HepG2 (cell line): ENCODE measurements around the gene FBF1. TPM values are rescaled to one million over a fixed set of nuclear protein-coding genes. Genes with fewer than 3 reads are reported as not detected.

Experiments used
- CC2D1A ChIP-seq: sonication (generic); formaldehyde crosslinking; IDR thresholded peaks from 2 replicates; pipeline ENCODE4 v1.8.1; 2023; ENCODE audit warnings: mild to moderate bottlenecking, missing genetic modification reagents
- CCDC6 ChIP-seq: sonication (generic); formaldehyde crosslinking; IDR thresholded peaks from 2 replicates; pipeline ENCODE4 v1.8.1; 2022; ENCODE audit warnings: mild to moderate bottlenecking, missing genetic modification reagents, moderate library complexity
- ELF3 ChIP-seq: IDR thresholded peaks from 2 replicates; pipeline ENCODE4 v1.6.1; 2016; ENCODE audit warnings: missing genetic modification reagents, missing compliant biosample characterization
- HCFC1 ChIP-seq: fragments of 150-350 bp; IDR thresholded peaks from 2 replicates; pipeline ENCODE4 v1.6.1; 2014; ENCODE audit warnings: low read depth, low read length
- ISX ChIP-seq: sonication (generic); formaldehyde crosslinking; conservative IDR thresholded peaks from 2 replicates; pipeline ENCODE4 v1.5.0; 2020; ENCODE audit warnings: missing genetic modification reagents
- MEIS1 ChIP-seq: sonication (generic); formaldehyde crosslinking; IDR thresholded peaks from 2 replicates; pipeline ENCODE4 v1.9.0; 2021; ENCODE audit warnings: mild to moderate bottlenecking, missing genetic modification reagents, moderate library complexity, borderline replicate concordance
- MTA1 ChIP-seq: sonication (generic); formaldehyde crosslinking; IDR thresholded peaks from 2 replicates; pipeline ENCODE4 v1.4.0; 2020; ENCODE audit warnings: missing genetic modification reagents, mild to moderate bottlenecking, borderline replicate concordance
- SMARCC2 ChIP-seq: fragments of 450-650 bp; IDR thresholded peaks from 2 replicates; pipeline ENCODE4 v1.6.1; 2017; ENCODE audit warnings: antibody characterized with exemption, mild to moderate bottlenecking
- SNAI1 ChIP-seq: sonication (generic); formaldehyde crosslinking; IDR thresholded peaks from 2 replicates; pipeline ENCODE4 v1.5.0; 2020; ENCODE audit warnings: mild to moderate bottlenecking, missing genetic modification reagents, borderline replicate concordance
- SNRNP70 ChIP-seq: fragments of 200-400 bp; formaldehyde crosslinking; IDR thresholded peaks from 2 replicates; pipeline ENCODE4 v1.6.1; 2017; ENCODE audit warnings: mild to moderate bottlenecking, low read depth, low read length, moderate library complexity
- SRSF4 ChIP-seq: fragments of 200-400 bp; formaldehyde crosslinking; IDR thresholded peaks from one replicate; pipeline ENCODE4 v1.6.1; 2018; ENCODE audit warnings: mild to moderate bottlenecking, low read depth, low read length, moderate library complexity; ENCODE audit not compliant: poor library complexity, severe bottlenecking
- ZNF235 ChIP-seq: sonication (generic); formaldehyde crosslinking; IDR thresholded peaks from 2 replicates; pipeline ENCODE4 v1.8.1; 2023; ENCODE audit warnings: mild to moderate bottlenecking, missing genetic modification reagents, borderline replicate concordance
- ZNF256 ChIP-seq: sonication (generic); formaldehyde crosslinking; conservative IDR thresholded peaks from 2 replicates; pipeline ENCODE4 v1.4.0; 2020; ENCODE audit warnings: missing genetic modification reagents
- ZNF788 ChIP-seq: sonication (generic); formaldehyde crosslinking; IDR thresholded peaks from 2 replicates; pipeline ENCODE4 v1.5.0; 2020; ENCODE audit warnings: mild to moderate bottlenecking, missing genetic modification reagents, borderline replicate concordance
- polyA plus RNA-seq, 8 experiments: library from polyadenylated mRNA; depleted of rRNA in 3 of 8; stranded (reverse) in 7 of 8; unstranded in 1 of 8; fragments of >200 nt; fragmentation: Illumina TruSeq in 4 of 8; extraction: Trizol in 4 of 8; gene quantifications; 2 replicates each; pipeline versions ENCODE4 v1.2.1 to v1.2.3, GENCODE V29; 2011 to 2016; ENCODE audit warnings: low read depth in 4 of 8, missing spikeins in 1 of 8, mixed read lengths in 1 of 8; ENCODE audit not compliant: insufficient read depth in 1 of 8
- total RNA-seq, 5 experiments: library from RNA; depleted of rRNA; stranded (reverse); fragments of >200 nt; fragmentation: Illumina TruSeq; extraction: Trizol; gene quantifications; 2 replicates each; pipeline ENCODE4 v1.2.3, GENCODE V29; 2016; ENCODE audit warnings: low read depth in 1 of 5
- TF ChIP-seq, protein P1 (sequence below): sonication (generic); formaldehyde crosslinking; IDR thresholded peaks from 2 replicates; pipeline ENCODE4 v1.5.0; 2020; ENCODE audit warnings: mild to moderate bottlenecking, missing genetic modification reagents
- TF ChIP-seq, protein P2 (sequence below): sonication (generic); formaldehyde crosslinking; IDR thresholded peaks from 2 replicates; pipeline ENCODE4 v1.4.0; 2020; ENCODE audit warnings: missing genetic modification reagents
- TF ChIP-seq, protein P3 (sequence below): sonication (generic); formaldehyde crosslinking; IDR thresholded peaks from 2 replicates; pipeline ENCODE4 v1.4.0; 2020; ENCODE audit warnings: missing genetic modification reagents

FBF1 gene
- total and polyA plus RNA-seq, 2 of the 13 experiments (the other 11 are each of a cell fraction or from before 2014, with no cell fraction given): 2.4 to 8.1 TPM

DNA sequence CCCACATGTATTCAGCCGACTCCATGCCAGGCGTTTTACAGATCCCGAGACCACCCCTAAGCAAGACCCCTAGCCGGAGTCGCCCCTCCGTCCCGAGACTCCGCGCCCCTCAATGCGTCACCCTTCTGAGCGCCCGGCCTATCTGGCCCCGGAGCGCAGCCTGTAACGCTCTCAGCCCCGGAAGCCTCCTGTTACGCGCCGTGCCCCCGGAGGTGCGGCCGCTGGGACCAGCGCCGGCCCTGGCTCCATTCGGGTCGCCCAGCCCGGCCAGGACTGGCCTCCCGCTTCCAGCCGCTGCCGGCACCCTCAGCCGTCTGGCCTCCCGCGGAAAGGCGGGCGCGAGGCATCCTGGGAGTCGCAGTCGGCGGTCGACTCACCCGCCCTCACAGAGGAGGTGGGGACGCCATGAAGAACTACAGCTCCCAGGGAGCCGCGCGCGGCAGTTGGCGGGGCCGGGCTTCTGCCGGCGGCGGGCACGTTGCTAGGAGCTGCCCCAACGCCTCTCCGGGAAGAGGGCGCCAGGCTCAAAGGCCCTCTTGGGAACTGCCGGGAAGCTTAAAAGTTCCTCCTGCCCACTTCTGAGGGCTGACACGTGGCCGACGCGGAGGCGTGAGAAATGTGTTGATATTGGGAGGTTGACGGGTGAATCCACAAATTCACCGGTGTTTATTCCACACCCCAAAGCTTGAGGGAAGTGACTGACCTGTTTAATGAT lies at the start of gene FBF1 (continued):
- TF ChIP-seq, protein P1, sequence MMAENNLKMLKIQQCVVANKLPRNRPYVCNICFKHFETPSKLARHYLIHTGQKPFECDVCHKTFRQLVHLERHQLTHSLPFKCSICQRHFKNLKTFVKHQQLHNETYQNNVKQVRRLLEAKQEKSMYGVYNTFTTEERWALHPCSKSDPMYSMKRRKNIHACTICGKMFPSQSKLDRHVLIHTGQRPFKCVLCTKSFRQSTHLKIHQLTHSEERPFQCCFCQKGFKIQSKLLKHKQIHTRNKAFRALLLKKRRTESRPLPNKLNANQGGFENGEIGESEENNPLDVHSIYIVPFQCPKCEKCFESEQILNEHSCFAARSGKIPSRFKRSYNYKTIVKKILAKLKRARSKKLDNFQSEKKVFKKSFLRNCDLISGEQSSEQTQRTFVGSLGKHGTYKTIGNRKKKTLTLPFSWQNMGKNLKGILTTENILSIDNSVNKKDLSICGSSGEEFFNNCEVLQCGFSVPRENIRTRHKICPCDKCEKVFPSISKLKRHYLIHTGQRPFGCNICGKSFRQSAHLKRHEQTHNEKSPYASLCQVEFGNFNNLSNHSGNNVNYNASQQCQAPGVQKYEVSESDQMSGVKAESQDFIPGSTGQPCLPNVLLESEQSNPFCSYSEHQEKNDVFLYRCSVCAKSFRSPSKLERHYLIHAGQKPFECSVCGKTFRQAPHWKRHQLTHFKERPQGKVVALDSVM (CRISPR knock-in tag): peak; percentile 84; the same call in 1 of the 2 replicates
- TF ChIP-seq, protein P2, sequence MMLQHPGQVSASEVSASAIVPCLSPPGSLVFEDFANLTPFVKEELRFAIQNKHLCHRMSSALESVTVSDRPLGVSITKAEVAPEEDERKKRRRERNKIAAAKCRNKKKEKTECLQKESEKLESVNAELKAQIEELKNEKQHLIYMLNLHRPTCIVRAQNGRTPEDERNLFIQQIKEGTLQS: peak; percentile 49; the same call in 1 of the 2 replicates
- TF ChIP-seq SMARCC2 (no peak), ELF3 (CRISPR knock-in tag) (peak; percentile 82; the same call in 1 of the 2 replicates), HCFC1 (peak; percentile 96), ZNF788 (CRISPR knock-in tag) (peak; percentile 93; the same call in 1 of the 2 replicates), ISX (CRISPR knock-in tag) (no peak; the same call in 1 of the 2 replicates), MTA1 (CRISPR knock-in tag) (peak; percentile 40; the same call in 1 of the 2 replicates), ZNF256 (CRISPR knock-in tag) (0 out of 2 replicates have a peak, but pooled peaks have one; percentile 66), ZNF235 (CRISPR knock-in tag) (peak; percentile 99), SNAI1 (CRISPR knock-in tag) (peak; percentile 83; the same call in 1 of the 2 replicates), SNRNP70 (no peak), CCDC6 (peak; percentile 95), SRSF4 (peak; percentile 66), MEIS1 (CRISPR knock-in tag) (peak; percentile 79; the same call in 1 of the 2 replicates), CC2D1A (CRISPR knock-in tag) (peak; percentile 90; the same call in 1 of the 2 replicates)
- TF ChIP-seq, protein P3, sequence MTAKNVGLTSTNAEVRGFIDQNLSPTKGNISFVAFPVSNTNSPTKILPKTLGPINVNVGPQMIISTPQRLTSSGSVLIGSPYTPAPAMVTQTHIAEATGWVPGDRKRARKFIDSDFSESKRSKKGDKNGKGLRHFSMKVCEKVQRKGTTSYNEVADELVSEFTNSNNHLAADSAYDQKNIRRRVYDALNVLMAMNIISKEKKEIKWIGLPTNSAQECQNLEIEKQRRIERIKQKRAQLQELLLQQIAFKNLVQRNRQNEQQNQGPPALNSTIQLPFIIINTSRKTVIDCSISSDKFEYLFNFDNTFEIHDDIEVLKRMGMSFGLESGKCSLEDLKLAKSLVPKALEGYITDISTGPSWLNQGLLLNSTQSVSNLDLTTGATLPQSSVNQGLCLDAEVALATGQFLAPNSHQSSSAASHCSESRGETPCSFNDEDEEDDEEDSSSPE (CRISPR knock-in tag): peak; percentile 98
